HG03039 (cell line): Measurements from ENCODE around the gene NT5C2.

Source experiments
- ATAC-seq: cut with Tn5 transposase; IDR thresholded peaks from one replicate; pipeline ENCODE4 v1.9.1; 2021; ENCODE audit warnings: mild to moderate bottlenecking, moderate library complexity; ENCODE audit not compliant: unreplicated experiment

The NT5C2 gene

GRCh38 chr10:103125323-103126267, 67.5 kb downstream of the NT5C2 start:
- peak; percentile 71 for ATAC-seq

- no peak for ATAC-seq
Measured at GRCh38 chr10:103124420-103125096, 68.5 kb downstream of the NT5C2 start.

GRCh38 chr10:103123282-103124024, 69.6 kb downstream of the NT5C2 start:
- ATAC-seq = no peak

GRCh38 chr10:103120977-103121735, 71.9 kb downstream of the NT5C2 start:
- ATAC-seq = no peak

- no peak for ATAC-seq
Measured at GRCh38 chr10:103120546-103120945, 72.5 kb downstream of the NT5C2 start.

GRCh38 chr10:103117247-103117646, 75.8 kb downstream of the NT5C2 start:
- ATAC-seq = no peak

GRCh38 chr10:103114876-103115275, 78.2 kb downstream of the NT5C2 start:
- no peak for ATAC-seq

- peak; percentile 39 for ATAC-seq
Measured at GRCh38 chr10:103111918-103112877, 80.9 kb downstream of the NT5C2 start.

GRCh38 chr10:103111031-103111917, 81.8 kb downstream of the NT5C2 start:
- ATAC-seq = peak; percentile 44

GRCh38 chr10:103110407-103110806, 82.7 kb downstream of the NT5C2 start:
- ATAC-seq = no peak

- ATAC-seq = no peak
Measured at GRCh38 chr10:103109821-103110220, 83.3 kb downstream of the NT5C2 start.

GRCh38 chr10:103106539-103106938, 86.5 kb downstream of the NT5C2 start:
- no peak for ATAC-seq

GRCh38 chr10:103105462-103105861, 87.6 kb downstream of the NT5C2 start:
- no peak for ATAC-seq

- no peak for ATAC-seq
Measured at GRCh38 chr10:103104721-103105120, 88.4 kb downstream of the NT5C2 start.

- no peak for ATAC-seq
Measured at GRCh38 chr10:103103989-103104388, 89.1 kb downstream of the NT5C2 start.

GRCh38 chr10:103102195-103102594, 90.9 kb downstream of the NT5C2 start:
- no peak for ATAC-seq

GRCh38 chr10:103100620-103101019, 92.5 kb downstream of the NT5C2 start:
- no peak for ATAC-seq

GRCh38 chr10:103098240-103098639, 94.8 kb downstream of the NT5C2 start:
- no peak for ATAC-seq
